GM12878 (cell line): ENCODE data around the gene TACC2. TPM values are rescaled to one million over a fixed set of nuclear protein-coding genes. Genes with fewer than 3 reads are reported as not detected.

ENCODE experiments used
- ATAC-seq: fragments of 200-7000 bp; cut with Tn5 transposase; 3 replicates; pipeline ENCODE4 v1.9.1; 2020; ENCODE audit warnings: mild to moderate bottlenecking, moderate library complexity
- BruUV-seq: library from RNA; stranded (reverse); fragments of 400-500 nt; replicated peaks from 2 replicates; lab custom pipeline; 2021; lab: Mats Ljungman, UMichigan
- CTCF ChIA-PET: fragments of 300-600 bp; sonication (Branson Sonifier 250); formaldehyde crosslinking; extraction: SDS; loops from one replicate; lab custom pipeline; 2021; ENCODE audit warnings: inconsistent platforms; lab: Yijun Ruan, JAX
- POLR2A ChIA-PET: fragments of 350-600 bp; formaldehyde crosslinking; extraction: SDS; loops from one replicate; lab custom pipeline; 2021; ENCODE audit warnings: inconsistent platforms; lab: Charles Lee
- RAD21 ChIA-PET: fragments of 300-600 bp; sonication (Branson Sonifier 250); formaldehyde crosslinking; loops from one replicate; lab custom pipeline; 2023; ENCODE audit warnings: antibody characterized with exemption; ENCODE audit not compliant: unreplicated experiment; lab: Charles Lee
- SMC1A ChIA-PET: fragments of 300-600 bp; sonication (Branson Sonifier 250); formaldehyde crosslinking; loops from one replicate; lab custom pipeline; 2023; ENCODE audit not compliant: unreplicated experiment, uncharacterized antibody; lab: Charles Lee
- DNase-seq: peaks from one replicate; pipeline ENCODE4 v3.0.0-alpha.2; 2011; ENCODE audit warnings: low read depth, low spot score
- FAIRE-seq: peaks from 3 replicates; lab custom pipeline; 2011; peaks lifted over from hg19 to GRCh38; lab: Jason Lieb, UNC
- H2AFZ ChIP-seq: 2 replicates; pipeline ENCODE4 v1.6.0; 2011; ENCODE audit warnings: low read depth, low read length, control low read depth; ENCODE audit not compliant: control insufficient read depth
- H3K27ac ChIP-seq: 2 replicates; pipeline ENCODE4 v1.5.1; 2011; ENCODE audit warnings: control low read depth; ENCODE audit not compliant: control insufficient read depth, insufficient read depth
- H3K27me3 ChIP-seq, 2 experiments: replicated peaks in 1 of 2; 2 replicates each; pipeline versions ENCODE4 v1.6.0 to v1.6.1; 2011; ENCODE audit warnings: low read length in 1 of 2; ENCODE audit not compliant: control insufficient read depth in 2 of 2, insufficient read depth in 2 of 2
- H3K36me3 ChIP-seq, 2 experiments: 2 replicates each; pipeline ENCODE4 v1.5.1; 2011; ENCODE audit warnings: low read length in 1 of 2; ENCODE audit not compliant: control insufficient read depth in 2 of 2, insufficient read depth in 2 of 2
- H3K4me1 ChIP-seq: 2 replicates; pipeline ENCODE4 v1.6.1; 2011; ENCODE audit warnings: mild to moderate bottlenecking, low read length, moderate library complexity, mixed read lengths; ENCODE audit not compliant: control insufficient read depth, insufficient read depth
- H3K4me2 ChIP-seq: 2 replicates; pipeline ENCODE4 v1.6.0; 2011; ENCODE audit warnings: control low read depth; ENCODE audit not compliant: control insufficient read depth, insufficient read depth
- H3K4me3 ChIP-seq: fragments of 200-600 bp; sonication (generic); 2 replicates; pipeline ENCODE4 v1.5.1; 2016
- H3K79me2 ChIP-seq: 2 replicates; pipeline ENCODE4 v1.6.0; 2011; ENCODE audit warnings: low read length; ENCODE audit not compliant: control insufficient read depth, insufficient read depth
- H3K9ac ChIP-seq: 2 replicates; pipeline ENCODE4 v1.8.0; 2011; ENCODE audit warnings: low read length, control low read depth, mixed read lengths; ENCODE audit not compliant: control insufficient read depth, insufficient read depth
- H3K9me3 ChIP-seq: replicated peaks from 3 replicates; pipeline ENCODE4 v1.5.1; 2011; ENCODE audit warnings: mild to moderate bottlenecking, low read length; ENCODE audit not compliant: control insufficient read depth, insufficient read depth
- H4K20me1 ChIP-seq: 2 replicates; pipeline ENCODE4 v1.6.0; 2011; ENCODE audit not compliant: control insufficient read depth, insufficient read depth
- ASH2L ChIP-seq: fragments of 300-600, 200-600 bp; sonication (generic); IDR thresholded peaks from 2 replicates; pipeline ENCODE4 v1.6.1; 2017; ENCODE audit warnings: low read depth, mild to moderate bottlenecking, borderline replicate concordance
- BCL11A ChIP-seq: IDR thresholded peaks from 2 replicates; pipeline ENCODE4 v1.6.1; 2011; ENCODE audit warnings: low read depth, low read length
- CHD4 ChIP-seq: fragments of 200-600 bp; sonication (generic); IDR thresholded peaks from 2 replicates; pipeline ENCODE4 v1.6.1; 2016; ENCODE audit warnings: mild to moderate bottlenecking
- DPF2 ChIP-seq: fragments of 450-650 bp; IDR thresholded peaks from 2 replicates; pipeline ENCODE4 v1.6.1; 2017; ENCODE audit warnings: mild to moderate bottlenecking
- E2F8 ChIP-seq: fragments of 450-650 bp; IDR thresholded peaks from 2 replicates; pipeline ENCODE4 v1.6.1; 2018; ENCODE audit warnings: mild to moderate bottlenecking, low read depth, moderate library complexity; ENCODE audit not compliant: partially characterized antibody
- HSF1 ChIP-seq: fragments of 150-350 bp; IDR thresholded peaks from 2 replicates; pipeline ENCODE4 v1.6.1; 2014; ENCODE audit warnings: mild to moderate bottlenecking, low read depth, low read length
- JUNB ChIP-seq: IDR thresholded peaks from 2 replicates; pipeline ENCODE4 v1.6.1; 2016; ENCODE audit warnings: antibody characterized with exemption, mild to moderate bottlenecking
- KAT2A ChIP-seq: conservative IDR thresholded peaks from 2 replicates; pipeline ENCODE4 v1.6.1; 2011; ENCODE audit warnings: low read depth, low read length; ENCODE audit not compliant: control insufficient read depth
- NR2F1 ChIP-seq: fragments of 450-650 bp; conservative IDR thresholded peaks from 2 replicates; pipeline ENCODE4 v1.6.1; 2017; ENCODE audit warnings: mild to moderate bottlenecking
- RELB ChIP-seq: fragments of 450-650 bp; IDR thresholded peaks from 2 replicates; pipeline ENCODE4 v1.6.1; 2017; ENCODE audit warnings: low read depth, mild to moderate bottlenecking, moderate library complexity
- RUNX3 ChIP-seq: IDR thresholded peaks from 2 replicates; pipeline ENCODE4 v1.6.1; 2012; ENCODE audit warnings: low read length, inconsistent platforms
- SMAD5 ChIP-seq: IDR thresholded peaks from 2 replicates; pipeline ENCODE4 v1.6.1; 2016; ENCODE audit warnings: antibody characterized with exemption, low read depth
- SMC3 ChIP-seq: IDR thresholded peaks from 2 replicates; pipeline ENCODE4 v1.6.1; 2011; ENCODE audit warnings: low read length, improper control_type of control experiment, borderline replicate concordance
- SPI1 ChIP-seq: IDR thresholded peaks from 2 replicates; pipeline ENCODE4 v1.6.1; 2011; ENCODE audit warnings: low read depth, mild to moderate bottlenecking, low read length, moderate library complexity, borderline replicate concordance; ENCODE audit not compliant: insufficient read depth
- SREBF1 ChIP-seq: IDR thresholded peaks from 2 replicates; pipeline ENCODE4 v1.6.1; 2012; ENCODE audit warnings: mild to moderate bottlenecking, low read length
- TCF3 ChIP-seq: IDR thresholded peaks from 2 replicates; pipeline ENCODE4 v1.6.1; 2012; ENCODE audit warnings: low read depth, mild to moderate bottlenecking, low read length, borderline replicate concordance; ENCODE audit not compliant: insufficient read depth
- ZNF207 ChIP-seq: fragments of 450-650 bp; IDR thresholded peaks from 2 replicates; pipeline ENCODE4 v1.6.1; 2014; ENCODE audit warnings: antibody characterized with exemption, mild to moderate bottlenecking, borderline replicate concordance
- WGBS: methylation state at CpG from one replicate; pipeline ENCODE4 v1.1.6; 2016; ENCODE audit warnings: low lambda C conversion rate; ENCODE audit not compliant: insufficient replicate concordance, insufficient coverage; ENCODE audit errors: missing lambda C conversion rate; 5-methylcytosine and 5-hydroxymethylcytosine counted together
- in situ Hi-C: fragments of 300-500 bp; cut with MboI; formaldehyde crosslinking; loops from 9 replicates; pipeline ENCODE4 v1.14.3; 2018; ENCODE audit warnings: mixed read lengths
- intact Hi-C: fragments of 100-400 bp; cut with micrococcal nuclease; formaldehyde crosslinking; loops from one replicate; pipeline ENCODE4 v1.14.2; 2022; ENCODE audit not compliant: unreplicated experiment
- polyA plus RNA-seq, 11 experiments: library from polyadenylated mRNA; depleted of rRNA in 4 of 11; unstranded in 6 of 11; stranded (reverse) in 5 of 11; fragments of >200 nt; fragmentation: Nextera tagmentation in 4 of 11; fragmentation: Illumina TruSeq in 1 of 11; extraction: Ambion mirVana in 4 of 11; extraction: Trizol in 1 of 11; gene quantifications; 1 replicate in 1 of 11; 2 replicates in 10 of 11; pipeline versions ENCODE4 v1.2.1 to v1.2.3, GENCODE V29; 2011 to 2016; ENCODE audit warnings: inconsistent platforms in 2 of 11, missing spikeins in 2 of 11, low read depth in 1 of 11
- total RNA-seq, 4 experiments: library from RNA; depleted of rRNA in 3 of 4; stranded (reverse); fragments of >200 nt in 3 of 4; fragmentation: Illumina TruSeq in 1 of 4; extraction: Trizol in 1 of 4; gene quantifications; 2 replicates each; pipeline versions ENCODE4 v1.2.1 to v1.2.3, GENCODE V29; 2013 to 2021

Gene TACC2
- total and polyA plus RNA-seq, 10 of the 15 experiments (the other 5 are each of a cell fraction or from before 2014, with no cell fraction given), result 0.07 to 0.64 (median 0.13) TPM; not detected in 5

GRCh38 chr10:122147663-122148062 lies 158.7 kb downstream of the TACC2 start:
- no peak overlapping the region for H3K27ac ChIP-seq
- no peaks in the 10 kb centered on the region for H3K4me1 ChIP-seq
- ChIA-PET POLR2A (no interaction called here), CTCF (no interaction called here), RAD21 (no interaction called here), SMC1A (no interaction called here)
- no peak overlapping the region for H3K4me3 ChIP-seq
- DNase-seq (no peak), FAIRE-seq (no peak), ATAC-seq (no peak)
- no peaks in the 10 kb centered on the region for H3K79me2 ChIP-seq
- WGBS, result 18% methylated on average over 7 of the region's 7 CpGs
- no peak overlapping the region for H3K4me2 ChIP-seq
- H3K27me3 ChIP-seq, result no peaks in the 10 kb centered on the region; a peak in 1 of 4 replicates
- intact Hi-C loops (loop anchor here (10.0 kb wide), 1 partner anchor 287 kb away; no protein-coding TSS in a partner anchor), in situ Hi-C loops (no loop called here)
- H3K9ac ChIP-seq, result no peak overlapping the region
- BruUV-seq, result no TSS peak
- no peaks in the 10 kb centered on the region for H4K20me1 ChIP-seq
- H3K36me3 ChIP-seq, result no peaks in the 10 kb centered on the region
- H3K9me3 ChIP-seq, result no peaks in the 10 kb centered on the region
- H2AFZ ChIP-seq, result no peak overlapping the region
- TF ChIP-seq SREBF1 (no peak), KAT2A (no peak), BCL11A (no peak), E2F8 (no peak), ASH2L (no peak), SMC3 (no peak), RUNX3 (no peak), DPF2 (no peak), ZNF207 (no peak), TCF3 (no peak), NR2F1 (no peak), HSF1 (no peak), SMAD5 (no peak), JUNB (no peak), RELB (no peak), CHD4 (no peak), SPI1 (no peak)
